ENCODE measurements around the gene TEAD2. TPM values are rescaled to one million over a fixed set of nuclear protein-coding genes. Genes with fewer than 3 reads are reported as not detected.

Gene TEAD2
- total RNA-seq, 2 donors from 2014 or later: 12.2 to 15.2 TPM

- Histone ChIP-seq H3K36me3 (replicated peaks in 1 of 2; ENCODE audit: insufficient read depth in 1 of 2, low read depth in 2 of 2) (peaks cover 0 to 14% of the 10 kb centered on the region in 2 donors), H3K27me3 (no peaks in the 10 kb centered on the region), H3K9me3 (no peaks in the 10 kb centered on the region), H3K4me3 (no peak overlapping the region), H3K4me1 (peaks cover 14% of the 10 kb centered on the region), H3K27ac (no peak overlapping the region)
- DNase-seq: no peak
- intact Hi-C loops (cut with DNase I): no loop called here
- 91 to 93% methylated on average over 2 of the region's 2 CpGs for whole genome bisulfite sequencing, 2 donors
- ATAC-seq: no peak
- no peak for TF ChIP-seq CTCF (IDR thresholded peaks at IDR 0.05)
- no peak for TF ChIP-seq POLR2A (IDR thresholded peaks at IDR 0.05)
These were observed 12.6 kb downstream of the TEAD2 start for GRCh38 chr19:49349567-49349966.

- Histone ChIP-seq H3K27ac (peak overlapping the region; percentile 30 to 43 (median 38)), H3K9me3 (no peaks in the 10 kb centered on the region), H3K27me3 (no peaks in the 10 kb centered on the region), H3K4me1 (peaks cover 14% of the 10 kb centered on the region), H3K36me3 (replicated peaks in 1 of 2; ENCODE audit: insufficient read depth in 1 of 2, low read depth in 2 of 2) (peaks cover 0 to 13% of the 10 kb centered on the region in 2 donors), H3K4me3 (no peak overlapping the region)
- peak; percentile 61 for ATAC-seq
- no peak for TF ChIP-seq CTCF (IDR thresholded peaks at IDR 0.05)
- TF ChIP-seq POLR2A (IDR thresholded peaks at IDR 0.05): no peak
- intact Hi-C loops (cut with DNase I): no loop called here
- WGBS, 2 donors: 39 to 61% methylated on average over 11 to 12 of the region's 12 CpGs
- peak in 1 of 4 donors; percentile 58 for DNase-seq
These were observed 13.7 kb downstream of the TEAD2 start for GRCh38 chr19:49348305-49349189.

GRCh38 chr19:49347835-49348234, 14.4 kb downstream of the TEAD2 start:
- peak overlapping the region in 2 of 4 donors; percentile 30 to 37 for H3K27ac ChIP-seq
- H3K9me3 ChIP-seq: no peaks in the 10 kb centered on the region
- peak in 3 of 4 donors; percentile 43 to 49 (median 46) for DNase-seq
- ATAC-seq: peak; percentile 66
- intact Hi-C loops (cut with DNase I): no loop called here
- TF ChIP-seq CTCF (IDR thresholded peaks at IDR 0.05) (no peak), POLR2A (IDR thresholded peaks at IDR 0.05) (no peak)
- H3K27me3 ChIP-seq: no peaks in the 10 kb centered on the region
- peaks cover 0 to 13% of the 10 kb centered on the region in 2 donors for H3K36me3 ChIP-seq (replicated peaks in 1 of 2; ENCODE audit: insufficient read depth in 1 of 2, low read depth in 2 of 2)
- WGBS, 2 donors: 72% methylated on average over 3 of the region's 3 CpGs
- peaks cover 14% of the 10 kb centered on the region for H3K4me1 ChIP-seq
- no peak overlapping the region for H3K4me3 ChIP-seq

GRCh38 chr19:49347191-49347590, 15.0 kb downstream of the TEAD2 start:
- ATAC-seq (no peak), DNase-seq (no peak)
- no peaks in the 10 kb centered on the region for H3K27me3 ChIP-seq
- intact Hi-C loops (cut with DNase I): no loop called here
- WGBS, 2 donors: 95 to 96% methylated on average over 15 of the region's 15 CpGs
- H3K27ac ChIP-seq: no peak overlapping the region
- H3K9me3 ChIP-seq: no peaks in the 10 kb centered on the region
- H3K4me3 ChIP-seq: no peak overlapping the region
- peaks cover 14% of the 10 kb centered on the region for H3K4me1 ChIP-seq
- TF ChIP-seq CTCF (IDR thresholded peaks at IDR 0.05) (no peak), POLR2A (IDR thresholded peaks at IDR 0.05) (no peak)
- H3K36me3 ChIP-seq (replicated peaks in 1 of 2; ENCODE audit: insufficient read depth in 1 of 2, low read depth in 2 of 2): peaks cover 0 to 13% of the 10 kb centered on the region in 2 donors

Measured in body of pancreas (tissue), 4 donors.